A673 (cell line): ENCODE results near the gene MTHFR. TPM values are rescaled to one million over a fixed set of nuclear protein-coding genes. Genes with fewer than 3 reads are reported as not detected.

Source experiments
- BruUV-seq: library from RNA; stranded (reverse); fragments of 400-500 nt; replicated peaks from 2 replicates; lab custom pipeline; 2021; lab: Mats Ljungman, UMichigan
- CTCF ChIA-PET: fragments of 300-600 bp; sonication (Branson Sonifier 250); formaldehyde crosslinking; loops from one replicate; lab custom pipeline; 2022; ENCODE audit warnings: antibody characterized with exemption; lab: Charles Lee
- POLR2A ChIA-PET: fragments of 300-600 bp; sonication (Branson Sonifier 250); formaldehyde crosslinking; loops from one replicate; lab custom pipeline; 2022; ENCODE audit warnings: antibody characterized with exemption; ENCODE audit not compliant: low non-redundant PET; lab: Charles Lee
- DNase-seq: peaks from one replicate; pipeline ENCODE4 v3.0.0-alpha.2; 2015; ENCODE audit warnings: low spot score
- H3K27ac ChIP-seq: fragments of 200-600 bp; sonication (generic); 2 replicates; pipeline ENCODE4 v1.5.1; 2016; ENCODE audit warnings: mixed run types, low read depth, mild to moderate bottlenecking, mixed read lengths, antibody characterized with exemption, low read length; ENCODE audit not compliant: poor library complexity, severe bottlenecking
- H3K27me3 ChIP-seq: fragments of 200-600 bp; sonication (generic); replicated peaks from 2 replicates; pipeline ENCODE4 v1.6.1; 2017; ENCODE audit warnings: mixed run types, low read depth, mild to moderate bottlenecking, mixed read lengths, antibody characterized with exemption, low read length; ENCODE audit not compliant: insufficient read depth, poor library complexity
- H3K36me3 ChIP-seq: fragments of 200-600 bp; sonication (generic); 2 replicates; pipeline ENCODE4 v1.6.1; 2016; ENCODE audit warnings: mixed run types, mild to moderate bottlenecking, mixed read lengths, antibody characterized with exemption, low read length; ENCODE audit not compliant: insufficient read depth, poor library complexity, severe bottlenecking
- H3K4me1 ChIP-seq: fragments of 200-600 bp; sonication (generic); 2 replicates; pipeline ENCODE4 v1.6.1; 2017; ENCODE audit warnings: mixed run types, mild to moderate bottlenecking, mixed read lengths, antibody characterized with exemption, low read length; ENCODE audit not compliant: insufficient read depth, poor library complexity, severe bottlenecking
- H3K4me3 ChIP-seq: fragments of 200-600 bp; sonication (generic); 2 replicates; pipeline ENCODE4 v1.5.1; 2016; ENCODE audit warnings: low read depth, mixed run types, mild to moderate bottlenecking, mixed read lengths, low read length; ENCODE audit not compliant: poor library complexity, severe bottlenecking
- H3K9me3 ChIP-seq: fragments of 200-600 bp; sonication (generic); 2 replicates; pipeline ENCODE4 v1.6.1; 2016; ENCODE audit warnings: mixed run types, low read depth, mild to moderate bottlenecking, mixed read lengths, antibody characterized with exemption, low read length; ENCODE audit not compliant: poor library complexity, severe bottlenecking
- EZH2 ChIP-seq: fragments of 200-600 bp; sonication (generic); IDR thresholded peaks from 2 replicates; pipeline ENCODE4 v1.6.1; 2017; ENCODE audit warnings: borderline replicate concordance, low read depth, mild to moderate bottlenecking, mixed read lengths, antibody characterized with exemption, low read length; ENCODE audit not compliant: poor library complexity, severe bottlenecking
- intact Hi-C: fragments of 100-400 bp; cut with micrococcal nuclease; formaldehyde crosslinking; loops from one replicate; pipeline ENCODE4 v1.10.0; 2022; ENCODE audit not compliant: unreplicated experiment
- total RNA-seq: library from RNA; stranded (reverse); gene quantifications from 2 replicates; pipeline ENCODE4 v1.2.3, GENCODE V29; 2021
- TF ChIP-seq, protein P1 (sequence below): fragments of 300-800, 200-600 bp; sonication (generic); conservative IDR thresholded peaks from 2 replicates; pipeline ENCODE4 v1.5.1; 2017; ENCODE audit warnings: low read depth, mild to moderate bottlenecking, antibody characterized with exemption, low read length, moderate library complexity, mixed read lengths

MTHFR gene
- total RNA-seq, 1 experiment from 2014 or later, result 23.3 TPM

GRCh38 chr1:11841245-11842153 is 35.7 kb upstream of the MTHFR start:
- H3K4me3 ChIP-seq, result no peak overlapping the region
- BruUV-seq, result no TSS peak
- no peaks in the 10 kb centered on the region for H3K9me3 ChIP-seq
- intact Hi-C loops, result no loop called here
- ChIA-PET POLR2A (no interaction called here), CTCF (no interaction called here)
- TF ChIP-seq, protein P1, sequence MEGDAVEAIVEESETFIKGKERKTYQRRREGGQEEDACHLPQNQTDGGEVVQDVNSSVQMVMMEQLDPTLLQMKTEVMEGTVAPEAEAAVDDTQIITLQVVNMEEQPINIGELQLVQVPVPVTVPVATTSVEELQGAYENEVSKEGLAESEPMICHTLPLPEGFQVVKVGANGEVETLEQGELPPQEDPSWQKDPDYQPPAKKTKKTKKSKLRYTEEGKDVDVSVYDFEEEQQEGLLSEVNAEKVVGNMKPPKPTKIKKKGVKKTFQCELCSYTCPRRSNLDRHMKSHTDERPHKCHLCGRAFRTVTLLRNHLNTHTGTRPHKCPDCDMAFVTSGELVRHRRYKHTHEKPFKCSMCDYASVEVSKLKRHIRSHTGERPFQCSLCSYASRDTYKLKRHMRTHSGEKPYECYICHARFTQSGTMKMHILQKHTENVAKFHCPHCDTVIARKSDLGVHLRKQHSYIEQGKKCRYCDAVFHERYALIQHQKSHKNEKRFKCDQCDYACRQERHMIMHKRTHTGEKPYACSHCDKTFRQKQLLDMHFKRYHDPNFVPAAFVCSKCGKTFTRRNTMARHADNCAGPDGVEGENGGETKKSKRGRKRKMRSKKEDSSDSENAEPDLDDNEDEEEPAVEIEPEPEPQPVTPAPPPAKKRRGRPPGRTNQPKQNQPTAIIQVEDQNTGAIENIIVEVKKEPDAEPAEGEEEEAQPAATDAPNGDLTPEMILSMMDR, result no peak
- TF ChIP-seq EZH2, result no peak
- DNase-seq, result no peak
- H3K27ac ChIP-seq, result no peak overlapping the region
- no peaks in the 10 kb centered on the region for H3K27me3 ChIP-seq
- peaks cover 72% of the 10 kb centered on the region for H3K36me3 ChIP-seq
- peaks cover 9% of the 10 kb centered on the region for H3K4me1 ChIP-seq

- no TSS peak for BruUV-seq
- intact Hi-C loops, result loop anchor here (2.0 kb wide), 2 partner anchors 67 to 127 kb away; no protein-coding TSS in a partner anchor
- peaks cover 72% of the 10 kb centered on the region for H3K36me3 ChIP-seq
- H3K27ac ChIP-seq, result no peak overlapping the region
- peaks cover 9% of the 10 kb centered on the region for H3K4me1 ChIP-seq
- ChIA-PET POLR2A (no interaction called here), CTCF (no interaction called here)
- no peak for DNase-seq
- H3K27me3 ChIP-seq, result no peaks in the 10 kb centered on the region
- H3K4me3 ChIP-seq, result no peak overlapping the region
- H3K9me3 ChIP-seq, result no peaks in the 10 kb centered on the region
- TF ChIP-seq, protein P1, result no peak
- no peak for TF ChIP-seq EZH2
Measured at GRCh38 chr1:11839727-11840705, 34.3 kb upstream of the MTHFR start.
